Left lung (tissue), 10 donors: Measurements from ENCODE around the gene SNX21. TPM values are rescaled to one million over a fixed set of nuclear protein-coding genes. Genes with fewer than 3 reads are reported as not detected.

ENCODE experiments used
- ATAC-seq: fragments of 200-7000 bp; cut with Tn5 transposase; one replicate; pipeline ENCODE4 v1.9.1; 2020; ENCODE audit warnings: moderate library complexity
- DNase-seq, 4 donors: peaks; one replicate each; pipeline ENCODE4 v3.0.0-alpha.2; 2013 to 2020
- H3K27ac ChIP-seq, 2 donors: fragments of 200-600 bp; sonication (generic) in 1 of 2; one replicate each; pipeline versions ENCODE4 v1.5.0 to v1.8.0; 2020 to 2021
- H3K27me3 ChIP-seq, 2 donors: fragments of 200-600 bp; sonication (generic) in 1 of 2; one replicate each; pipeline versions ENCODE4 v1.5.0 to v1.8.0; 2020 to 2021
- H3K36me3 ChIP-seq, 2 donors: fragments of 200-600 bp; sonication (generic) in 1 of 2; one replicate each; pipeline versions ENCODE4 v1.5.0 to v1.8.0; 2020 to 2021
- H3K4me1 ChIP-seq, 2 donors: fragments of 200-600 bp; one replicate each; pipeline ENCODE4 v1.8.0; 2021
- H3K4me3 ChIP-seq, 2 donors: fragments of 200-600 bp; sonication (generic) in 1 of 2; one replicate each; pipeline versions ENCODE4 v1.5.0 to v1.8.0; 2020 to 2021; ENCODE audit warnings: mild to moderate bottlenecking in 1 of 2
- H3K9me3 ChIP-seq, 2 donors: fragments of 200-600 bp; sonication (generic) in 1 of 2; one replicate each; pipeline versions ENCODE4 v1.5.0 to v1.8.0; 2020 to 2021
- intact Hi-C, 2 donors: fragments of 100-400 bp; cut with DNase I; formaldehyde crosslinking; loops; one replicate each; pipeline versions ENCODE4 v1.11.2 to v1.14.2; 2022
- polyA plus RNA-seq, 6 donors: library from polyadenylated mRNA; unstranded; fragments of 120-200 nt; gene quantifications; one replicate each; pipeline ENCODE4 v1.2.1, GENCODE V29; 2013; ENCODE audit not compliant: insufficient read length in 6 of 6
- total RNA-seq, 2 donors: library from RNA; stranded (reverse); fragmentation: NEBNext Ultra II Directional; extraction: Animal tissue kit (Norgen Biotek cat#: 25700); gene quantifications; one replicate each; pipeline ENCODE4 v1.2.1, GENCODE V29; 2021
- TF ChIP-seq, protein P1 (sequence below), 2 donors: fragments of 200-600 bp; sonication (generic) in 1 of 2; IDR thresholded peaks; one replicate each; pipeline versions ENCODE4 v1.5.0 to v1.8.0; 2021; ENCODE audit warnings: antibody characterized with exemption in 2 of 2
- donor health status: DM: no; HTN: yes; CAD: no.
- donor health status: DM: no; HTN: no; CAD: no.

Gene SNX21
- total and polyA plus RNA-seq, 8 donors: 14.5 to 26.3 (median 18.7) TPM

- Histone ChIP-seq H3K4me1 (peaks cover 20 to 47% of the 10 kb centered on the region in 2 donors), H3K4me3 (peak overlapping the region; percentile 66 to 73), H3K27me3 (no peaks in the 10 kb centered on the region), H3K27ac (peak overlapping the region in 1 of 2 donors; percentile 88), H3K36me3 (peaks cover 0 to 10% of the 10 kb centered on the region in 2 donors), H3K9me3 (no peaks in the 10 kb centered on the region)
- DNase-seq (no peak), ATAC-seq (no peak)
- TF ChIP-seq, protein P1, sequence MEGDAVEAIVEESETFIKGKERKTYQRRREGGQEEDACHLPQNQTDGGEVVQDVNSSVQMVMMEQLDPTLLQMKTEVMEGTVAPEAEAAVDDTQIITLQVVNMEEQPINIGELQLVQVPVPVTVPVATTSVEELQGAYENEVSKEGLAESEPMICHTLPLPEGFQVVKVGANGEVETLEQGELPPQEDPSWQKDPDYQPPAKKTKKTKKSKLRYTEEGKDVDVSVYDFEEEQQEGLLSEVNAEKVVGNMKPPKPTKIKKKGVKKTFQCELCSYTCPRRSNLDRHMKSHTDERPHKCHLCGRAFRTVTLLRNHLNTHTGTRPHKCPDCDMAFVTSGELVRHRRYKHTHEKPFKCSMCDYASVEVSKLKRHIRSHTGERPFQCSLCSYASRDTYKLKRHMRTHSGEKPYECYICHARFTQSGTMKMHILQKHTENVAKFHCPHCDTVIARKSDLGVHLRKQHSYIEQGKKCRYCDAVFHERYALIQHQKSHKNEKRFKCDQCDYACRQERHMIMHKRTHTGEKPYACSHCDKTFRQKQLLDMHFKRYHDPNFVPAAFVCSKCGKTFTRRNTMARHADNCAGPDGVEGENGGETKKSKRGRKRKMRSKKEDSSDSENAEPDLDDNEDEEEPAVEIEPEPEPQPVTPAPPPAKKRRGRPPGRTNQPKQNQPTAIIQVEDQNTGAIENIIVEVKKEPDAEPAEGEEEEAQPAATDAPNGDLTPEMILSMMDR (IDR thresholded peaks at IDR 0.05): no peak
- intact Hi-C loops: no loop called here
Observed at GRCh38 chr20:45834797-45835161, 1.2 kb downstream of the SNX21 start.

GRCh38 chr20:45835329-45835765, 1.7 kb downstream of the SNX21 start:
- Histone ChIP-seq H3K27me3 (no peaks in the 10 kb centered on the region), H3K27ac (peak overlapping the region in 1 of 2 donors; percentile 88), H3K4me3 (peak overlapping the region in 1 of 2 donors; percentile 73), H3K36me3 (peaks cover 0 to 16% of the 10 kb centered on the region in 2 donors), H3K9me3 (no peaks in the 10 kb centered on the region), H3K4me1 (peaks cover 20 to 47% of the 10 kb centered on the region in 2 donors)
- no peak for ATAC-seq
- intact Hi-C loops: no loop called here
- TF ChIP-seq, protein P1 (IDR thresholded peaks at IDR 0.05): no peak
- no peak for DNase-seq

DNA sequence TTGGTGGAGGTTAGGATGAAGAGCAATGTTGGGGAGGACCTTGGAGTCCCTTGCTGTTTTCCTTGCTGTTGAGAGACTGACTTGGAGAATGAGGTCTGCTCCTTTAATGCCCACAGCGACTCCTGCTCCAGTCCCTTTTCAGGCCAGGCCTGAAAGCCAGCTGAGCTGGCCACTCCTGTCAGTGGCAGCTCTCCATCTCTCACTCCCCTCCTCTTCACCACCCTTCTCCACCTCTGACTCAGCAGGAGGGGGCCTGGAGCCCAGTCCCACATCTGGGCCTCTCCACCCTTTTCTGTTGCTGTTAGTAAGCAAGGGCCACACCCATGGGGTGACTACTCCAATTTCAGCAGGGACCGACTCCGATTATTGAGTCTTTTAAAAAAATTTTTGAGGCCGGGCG, 2.2 kb downstream of the SNX21 start:
- H3K9me3 ChIP-seq: no peaks in the 10 kb centered on the region
- DNase-seq: no peak
- ATAC-seq: no peak
- peaks cover 20 to 47% of the 10 kb centered on the region in 2 donors for H3K4me1 ChIP-seq
- TF ChIP-seq, protein P1 (IDR thresholded peaks at IDR 0.05): no peak
- peak overlapping the region in 1 of 2 donors; percentile 73 for H3K4me3 ChIP-seq
- H3K27ac ChIP-seq: peak overlapping the region in 1 of 2 donors; percentile 88
- no peaks in the 10 kb centered on the region for H3K27me3 ChIP-seq
- peaks cover 0 to 20% of the 10 kb centered on the region in 2 donors for H3K36me3 ChIP-seq
- intact Hi-C loops: no loop called here

DNA sequence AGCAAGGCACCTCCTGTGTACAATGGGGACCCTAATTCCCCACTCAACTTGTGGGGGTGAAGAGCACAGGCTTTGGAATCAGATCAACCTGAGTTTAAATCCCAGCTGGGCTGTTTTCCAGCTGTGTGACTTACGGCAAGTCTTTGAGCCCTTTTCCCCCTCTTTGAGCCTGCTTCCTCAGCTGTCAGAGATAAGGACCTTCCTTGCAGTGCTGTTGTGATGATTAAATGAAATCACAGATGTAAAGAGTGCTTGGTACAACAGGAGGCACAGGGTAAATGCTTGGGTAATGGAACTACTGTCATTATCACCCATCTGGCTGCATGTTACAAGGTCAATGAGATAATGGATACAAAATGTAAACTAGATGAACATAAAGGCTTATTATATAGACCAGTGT, 3.2 kb downstream of the SNX21 start:
- ATAC-seq (no peak), DNase-seq (no peak)
- H3K27ac ChIP-seq: no peak overlapping the region

DNA sequence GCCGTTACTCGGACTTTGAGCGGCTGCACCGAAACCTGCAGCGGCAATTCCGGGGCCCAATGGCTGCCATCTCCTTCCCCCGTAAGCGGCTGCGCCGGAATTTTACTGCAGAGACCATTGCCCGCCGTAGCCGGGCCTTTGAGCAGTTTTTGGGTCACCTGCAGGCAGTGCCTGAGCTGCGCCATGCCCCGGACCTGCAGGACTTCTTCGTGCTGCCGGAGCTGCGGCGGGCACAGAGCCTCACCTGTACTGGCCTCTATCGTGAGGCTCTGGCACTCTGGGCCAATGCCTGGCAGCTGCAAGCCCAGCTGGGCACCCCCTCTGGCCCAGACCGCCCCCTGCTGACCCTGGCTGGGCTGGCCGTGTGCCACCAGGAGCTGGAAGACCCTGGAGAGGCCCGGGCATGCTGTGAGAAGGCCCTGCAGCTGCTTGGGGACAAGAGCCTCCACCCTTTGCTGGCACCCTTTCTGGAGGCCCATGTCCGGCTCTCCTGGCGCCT, 7.2 kb downstream of the SNX21 start:
- Histone ChIP-seq H3K27me3 (no peaks in the 10 kb centered on the region), H3K9me3 (no peaks in the 10 kb centered on the region), H3K36me3 (peaks cover 0 to 70% of the 10 kb centered on the region in 2 donors), H3K27ac (no peak overlapping the region), H3K4me1 (peaks cover 2 to 23% of the 10 kb centered on the region in 2 donors), H3K4me3 (no peak overlapping the region)
- TF ChIP-seq, protein P1 (IDR thresholded peaks at IDR 0.05): no peak
- ATAC-seq (no peak), DNase-seq (no peak)
- intact Hi-C loops: no loop called here

More for the DNA sequence above, 3.2 kb downstream of the SNX21 start:
- H3K4me3 ChIP-seq: no peak overlapping the region
- no peaks in the 10 kb centered on the region for H3K9me3 ChIP-seq
- peaks cover 20 to 49% of the 10 kb centered on the region in 2 donors for H3K4me1 ChIP-seq
- H3K36me3 ChIP-seq: peaks cover 0 to 31% of the 10 kb centered on the region in 2 donors
- no peaks in the 10 kb centered on the region for H3K27me3 ChIP-seq
- TF ChIP-seq, protein P1 (IDR thresholded peaks at IDR 0.05): no peak
- intact Hi-C loops: no loop called here
